Skeletal muscle tissue (tissue), 4 donors: Measurements from ENCODE around the gene FOXA1. TPM values are rescaled to one million over a fixed set of nuclear protein-coding genes. Genes with fewer than 3 reads are reported as not detected.

Experiments used
- H3K27ac ChIP-seq: one replicate; pipeline ENCODE4 v1.7.0; 2013; ENCODE audit warnings: mild to moderate bottlenecking, low read depth, low read length, inconsistent platforms
- H3K27me3 ChIP-seq, 3 donors: one replicate each; pipeline ENCODE4 v1.7.0; 2013; ENCODE audit warnings: low read length in 3 of 3; ENCODE audit not compliant: control insufficient read depth in 3 of 3, insufficient read depth in 3 of 3
- H3K36me3 ChIP-seq, 3 donors: one replicate each; pipeline ENCODE4 v1.7.0; 2013; ENCODE audit warnings: low read length in 3 of 3; ENCODE audit not compliant: control insufficient read depth in 3 of 3, insufficient read depth in 3 of 3
- H3K4me1 ChIP-seq, 3 donors: one replicate each; pipeline ENCODE4 v1.7.0; 2013; ENCODE audit warnings: low read length in 3 of 3, mild to moderate bottlenecking in 3 of 3; ENCODE audit not compliant: control insufficient read depth in 3 of 3, insufficient read depth in 3 of 3
- H3K4me3 ChIP-seq, 3 donors: one replicate each; pipeline ENCODE4 v1.7.0; 2013; ENCODE audit warnings: low read length in 3 of 3
- H3K9ac ChIP-seq, 3 donors: one replicate each; pipeline ENCODE4 v1.7.0; 2013; ENCODE audit warnings: low read length in 3 of 3, mild to moderate bottlenecking in 3 of 3, moderate library complexity in 2 of 3, low read depth in 1 of 3
- H3K9me3 ChIP-seq, 3 donors: one replicate each; pipeline ENCODE4 v1.7.0; 2013; ENCODE audit warnings: low read length in 3 of 3; ENCODE audit not compliant: control insufficient read depth in 3 of 3
- total RNA-seq: library from RNA; depleted of rRNA; stranded (reverse); fragments of >200 nt; gene quantifications from one replicate; pipeline ENCODE4 v1.2.3, GENCODE V29; 2014
- donor health status: Osteomylitis.

Gene FOXA1
- total RNA-seq, 1 donor from 2014 or later = not detected

- peaks cover 0 to 13% (median 13%) of the 10 kb centered on the region in 3 donors for H3K4me1 ChIP-seq
- H3K4me3 ChIP-seq = no peak overlapping the region
- no peaks in the 10 kb centered on the region for H3K9me3 ChIP-seq
- H3K27ac ChIP-seq = no peak overlapping the region
- no peak overlapping the region for H3K9ac ChIP-seq
- H3K36me3 ChIP-seq = no peaks in the 10 kb centered on the region
- peaks cover 86 to 92% (median 91%) of the 10 kb centered on the region in 3 donors for H3K27me3 ChIP-seq
Measured at GRCh38 chr14:37589715-37590427, 5.2 kb downstream of the FOXA1 start.

GRCh38 chr14:37588956-37589714, 5.9 kb downstream of the FOXA1 start:
- H3K4me3 ChIP-seq = no peak overlapping the region
- H3K9ac ChIP-seq = no peak overlapping the region
- peaks cover 0 to 17% (median 9%) of the 10 kb centered on the region in 3 donors for H3K4me1 ChIP-seq
- no peaks in the 10 kb centered on the region for H3K9me3 ChIP-seq
- no peak overlapping the region for H3K27ac ChIP-seq
- H3K27me3 ChIP-seq = peaks cover 86 to 92% (median 91%) of the 10 kb centered on the region in 3 donors
- no peaks in the 10 kb centered on the region for H3K36me3 ChIP-seq

GRCh38 chr14:37588667-37588955, 6.4 kb downstream of the FOXA1 start:
- H3K27ac ChIP-seq = no peak overlapping the region

GRCh38 chr14:37587881-37588666, 7.0 kb downstream of the FOXA1 start:
- no peaks in the 10 kb centered on the region for H3K36me3 ChIP-seq
- H3K4me3 ChIP-seq = no peak overlapping the region
- peak overlapping the region in 1 of 3 donors; percentile 8 for H3K9ac ChIP-seq
- no peaks in the 10 kb centered on the region for H3K9me3 ChIP-seq
- no peak overlapping the region for H3K27ac ChIP-seq
- peaks cover 86 to 94% (median 90%) of the 10 kb centered on the region in 3 donors for H3K27me3 ChIP-seq
- H3K4me1 ChIP-seq = peaks cover 0 to 17% (median 7%) of the 10 kb centered on the region in 3 donors

More at GRCh38 chr14:37588667-37588955, 6.4 kb downstream of the FOXA1 start:
- Histone ChIP-seq H3K4me3 (no peak overlapping the region), H3K9me3 (no peaks in the 10 kb centered on the region), H3K36me3 (no peaks in the 10 kb centered on the region), H3K27me3 (peaks cover 86 to 92% (median 90%) of the 10 kb centered on the region in 3 donors), H3K9ac (no peak overlapping the region), H3K4me1 (peaks cover 0 to 17% (median 7%) of the 10 kb centered on the region in 3 donors)

DNA sequence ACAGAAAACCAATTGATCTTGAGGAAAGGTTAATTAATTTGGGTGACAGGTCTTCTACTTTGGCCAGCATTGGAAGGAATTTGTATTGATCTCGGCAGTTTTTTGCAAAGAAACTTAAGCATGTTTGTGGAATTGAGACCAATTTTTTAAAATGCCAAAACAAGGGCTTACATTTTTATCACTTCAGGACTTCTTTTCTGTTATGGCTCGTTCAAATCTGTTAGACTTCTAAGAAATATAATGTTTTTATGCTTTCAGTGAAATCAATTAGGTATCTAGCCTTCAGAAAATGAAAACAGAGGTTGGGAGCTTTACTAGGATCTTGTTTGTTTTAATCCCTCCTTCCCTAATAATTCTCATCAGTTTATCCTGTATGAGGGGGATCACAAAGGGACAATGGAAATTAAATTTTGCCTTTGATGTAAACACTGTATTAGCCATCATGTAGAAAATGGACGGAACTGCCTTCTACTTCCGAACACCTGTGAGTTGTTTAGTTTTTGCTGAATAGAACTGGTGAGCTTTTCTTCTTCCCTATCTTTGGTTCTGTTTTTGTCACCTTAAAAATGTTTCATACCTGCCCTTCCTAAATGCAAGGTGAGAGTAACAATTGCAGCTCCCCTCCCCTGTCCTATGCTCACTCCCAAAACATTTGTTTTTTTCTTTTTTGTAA, 7.8 kb downstream of the FOXA1 start:
- Histone ChIP-seq H3K4me3 (no peak overlapping the region), H3K27me3 (peaks cover 80 to 89% (median 87%) of the 10 kb centered on the region in 3 donors), H3K9ac (no peak overlapping the region), H3K9me3 (no peaks in the 10 kb centered on the region), H3K36me3 (no peaks in the 10 kb centered on the region), H3K27ac (no peak overlapping the region), H3K4me1 (peaks cover 0 to 17% (median 7%) of the 10 kb centered on the region in 3 donors)

DNA sequence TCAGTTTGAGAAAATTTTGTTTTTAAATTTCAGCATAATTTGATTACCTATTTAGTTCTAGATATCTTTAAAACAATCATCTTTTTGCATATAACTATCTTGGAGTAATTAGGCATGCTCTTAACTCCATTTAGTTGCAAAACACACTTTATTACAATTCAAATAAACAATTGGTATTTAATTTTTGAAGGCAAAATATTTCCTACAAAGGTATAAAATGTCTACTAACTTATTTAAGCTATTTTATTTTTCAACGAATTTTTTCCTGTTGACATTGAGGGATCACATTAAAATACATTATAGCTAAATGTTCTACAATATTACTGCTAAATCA, 8.3 kb downstream of the FOXA1 start:
- peaks cover 75 to 85% (median 82%) of the 10 kb centered on the region in 3 donors for H3K27me3 ChIP-seq
- H3K9ac ChIP-seq = no peak overlapping the region
- no peak overlapping the region for H3K27ac ChIP-seq
- no peaks in the 10 kb centered on the region for H3K36me3 ChIP-seq
- no peak overlapping the region for H3K4me3 ChIP-seq
- H3K4me1 ChIP-seq = peaks cover 0 to 14% (median 7%) of the 10 kb centered on the region in 3 donors
- no peaks in the 10 kb centered on the region for H3K9me3 ChIP-seq

DNA sequence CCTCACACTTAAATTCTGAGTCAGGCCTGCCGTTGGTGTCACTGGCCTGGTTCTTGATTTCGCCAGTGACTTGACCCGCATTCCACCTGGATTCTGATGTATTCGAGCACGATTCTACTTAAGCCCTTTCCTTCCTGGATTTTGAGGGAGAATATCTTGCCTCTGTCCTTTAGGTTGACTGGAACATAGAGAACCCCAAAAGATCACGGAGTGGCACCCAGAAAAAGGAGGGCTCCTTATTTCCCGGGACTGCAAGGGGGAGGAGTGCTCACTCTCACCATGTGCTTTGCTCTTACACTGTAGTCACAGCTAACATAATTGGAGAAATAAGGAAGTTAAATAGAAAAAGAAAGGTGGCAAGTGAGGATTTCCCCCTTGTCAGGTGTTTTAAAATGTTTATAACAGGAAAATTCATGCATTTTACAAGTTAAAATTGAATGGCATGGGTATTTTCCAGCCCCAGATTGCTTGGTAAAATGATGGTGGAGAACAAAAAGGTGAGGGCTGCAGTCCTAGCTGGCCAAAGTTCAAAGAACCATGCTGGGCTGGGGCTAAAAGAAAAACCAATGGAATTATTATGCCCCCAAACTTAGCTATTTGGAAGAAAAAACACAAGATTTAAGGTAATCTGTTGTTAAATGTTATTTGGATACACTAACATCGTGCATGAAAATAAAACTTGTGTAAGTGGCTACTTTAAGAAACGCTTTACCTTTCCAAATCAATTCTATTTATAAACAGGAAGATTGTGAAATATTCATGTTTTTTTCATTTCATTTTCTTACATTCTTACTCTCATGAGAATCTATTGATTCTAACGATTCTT, 8.9 kb downstream of the FOXA1 start:
- Histone ChIP-seq H3K9me3 (no peaks in the 10 kb centered on the region), H3K9ac (no peak overlapping the region), H3K4me3 (no peak overlapping the region), H3K36me3 (no peaks in the 10 kb centered on the region), H3K4me1 (peaks cover 0 to 11% (median 7%) of the 10 kb centered on the region in 3 donors), H3K27me3 (peaks cover 69 to 84% (median 76%) of the 10 kb centered on the region in 3 donors), H3K27ac (no peak overlapping the region)

- H3K9ac ChIP-seq = no peak overlapping the region
- no peak overlapping the region for H3K4me3 ChIP-seq
- H3K27me3 ChIP-seq = peaks cover 59 to 73% (median 65%) of the 10 kb centered on the region in 3 donors
- no peaks in the 10 kb centered on the region for H3K9me3 ChIP-seq
- H3K4me1 ChIP-seq = peaks cover 0 to 11% (median 7%) of the 10 kb centered on the region in 3 donors
- no peaks in the 10 kb centered on the region for H3K36me3 ChIP-seq
- no peak overlapping the region for H3K27ac ChIP-seq
Measured at GRCh38 chr14:37585101-37585511, 9.9 kb downstream of the FOXA1 start.
